NCI-H2227 (cell line): ENCODE results near the gene ABHD10.

Experiments
- DNase-seq: peaks from one replicate; lab custom pipeline; 2025; ENCODE audit not compliant: unreplicated experiment; lab: John Stamatoyannopoulos, UW

Gene ABHD10

DNA sequence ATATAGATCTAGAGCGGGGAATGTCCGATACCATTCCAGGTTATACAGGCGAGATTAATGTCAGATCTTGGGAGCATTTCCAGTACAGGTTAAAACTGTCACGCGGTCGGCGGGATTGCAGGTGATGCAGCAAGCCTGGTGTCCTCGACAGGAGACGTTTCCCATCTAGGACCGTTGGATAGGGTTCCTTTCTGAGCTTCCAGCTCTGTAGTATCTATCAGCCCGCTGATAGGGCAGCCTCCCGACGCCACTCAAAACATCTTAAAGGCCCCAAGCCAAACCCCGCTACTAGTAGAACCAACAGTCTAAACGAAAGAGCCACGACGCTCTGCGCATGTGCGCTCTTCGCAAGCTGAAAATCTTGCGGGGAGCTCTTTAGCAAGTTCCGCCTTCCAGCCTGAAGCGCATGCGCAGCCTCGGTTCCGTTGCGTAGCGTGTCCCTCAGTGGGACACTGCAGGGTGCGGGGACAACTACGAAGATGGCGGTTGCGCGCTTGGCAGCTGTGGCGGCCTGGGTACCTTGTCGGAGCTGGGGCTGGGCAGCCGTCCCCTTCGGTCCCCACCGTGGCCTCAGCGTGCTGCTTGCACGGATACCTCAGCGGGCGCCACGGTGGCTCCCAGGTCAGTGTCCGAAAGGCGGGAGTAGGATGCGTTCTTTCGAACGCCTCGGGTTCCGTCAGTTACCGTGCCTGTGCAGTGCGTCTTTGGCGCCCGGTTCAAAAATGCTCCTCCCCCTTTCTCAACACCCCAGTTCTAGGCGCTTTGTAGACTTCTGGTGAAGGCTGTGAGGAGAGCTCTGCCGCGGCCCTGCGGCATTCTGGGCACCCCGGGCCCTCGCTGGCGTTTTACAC is at the start of gene ABHD10:
ABHD10 (plus strand) TSS at position 444 of the 851 bp plus-strand sequence; CDS start at position 480, 36 bp downstream.
- peak; percentile 98 for DNase-seq

DNA sequence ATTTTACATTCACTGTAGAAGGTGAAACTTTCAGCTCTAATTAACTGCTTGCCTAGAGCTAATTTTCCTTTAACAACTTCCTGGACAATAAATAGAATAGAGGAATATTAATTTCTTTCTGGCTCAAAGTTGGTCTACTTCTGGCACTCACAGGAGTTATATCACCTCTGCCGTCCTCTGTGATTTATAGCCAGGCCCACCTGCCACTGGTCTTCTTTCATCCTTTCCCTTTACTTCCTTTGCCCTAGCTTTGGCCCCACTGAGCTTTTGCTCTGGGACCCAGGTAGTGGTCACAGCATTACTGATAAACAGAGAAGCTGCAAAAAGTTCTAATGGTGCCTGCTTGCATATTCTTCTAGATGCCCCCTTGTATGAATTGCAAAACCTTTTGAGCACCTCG is 49.3 kb upstream of the ABHD10 start:
- DNase-seq: no peak

DNA sequence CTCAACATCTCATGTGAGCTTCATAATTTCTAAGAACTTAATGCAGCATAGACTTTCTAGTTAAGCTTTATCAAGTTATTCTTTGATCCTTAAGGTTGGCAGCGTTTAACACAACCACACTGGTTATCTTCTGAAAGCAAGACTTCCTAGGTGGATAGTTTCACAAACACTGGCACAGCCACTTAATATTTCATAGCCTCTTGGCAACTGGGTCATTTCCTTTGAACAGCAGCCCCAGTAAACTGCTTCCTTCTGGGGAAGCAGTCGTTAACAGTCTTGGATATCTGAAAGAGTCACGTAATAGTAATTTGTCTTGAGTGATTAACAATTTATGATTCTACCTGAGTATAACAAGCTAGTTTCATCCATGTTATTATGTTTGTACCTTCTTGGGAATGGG is 45.9 kb upstream of the ABHD10 start:
- no peak for DNase-seq

DNA sequence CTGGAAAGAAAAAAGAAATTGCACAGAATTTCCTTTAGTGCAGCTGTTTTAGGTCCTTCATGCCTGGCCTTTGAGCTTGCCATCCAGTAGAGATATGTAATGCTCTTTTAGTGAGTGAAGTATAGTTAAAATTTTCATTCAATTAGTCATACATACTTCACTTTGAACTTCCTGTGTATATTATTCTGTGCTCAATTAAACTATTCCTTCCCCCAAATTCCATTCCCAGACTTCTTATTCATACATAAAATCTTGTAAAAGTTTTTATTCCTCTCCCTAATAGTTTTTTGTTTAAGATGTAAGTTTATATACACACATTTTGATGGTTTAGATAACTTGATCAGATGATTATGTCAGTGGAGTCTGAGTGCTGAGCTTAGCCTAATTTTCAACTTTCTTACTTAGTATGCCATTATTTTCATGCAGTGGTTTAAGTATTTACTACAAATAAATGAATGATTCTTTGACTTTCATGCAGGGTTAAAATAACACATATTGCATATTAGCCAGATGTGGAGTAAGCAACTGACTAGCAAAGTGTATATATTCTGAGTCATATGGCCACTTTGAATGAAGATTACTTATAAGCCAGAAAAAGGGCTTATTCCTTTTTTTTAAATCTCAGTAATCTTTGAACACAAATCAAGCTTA is 42.5 kb upstream of the ABHD10 start:
- DNase-seq: no peak

DNA sequence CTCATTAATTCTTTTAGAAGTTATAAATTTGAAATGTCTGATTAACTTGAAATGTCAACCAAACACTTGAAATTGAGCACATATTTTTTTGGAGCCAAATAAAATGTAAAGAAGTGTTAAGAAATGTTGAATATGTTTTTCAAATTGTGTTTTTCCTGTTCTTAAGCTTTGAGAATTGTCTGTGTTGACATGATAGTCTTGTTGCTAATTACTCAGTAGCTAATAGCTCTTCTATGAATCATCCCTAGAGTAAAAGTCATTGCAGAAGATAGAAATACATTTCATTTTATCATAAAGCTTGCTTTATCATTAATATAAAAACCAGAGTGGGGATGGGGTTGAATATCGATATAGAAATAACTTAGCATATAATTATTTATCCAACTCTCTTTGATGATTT is 41.9 kb upstream of the ABHD10 start:
- DNase-seq: no peak

DNA sequence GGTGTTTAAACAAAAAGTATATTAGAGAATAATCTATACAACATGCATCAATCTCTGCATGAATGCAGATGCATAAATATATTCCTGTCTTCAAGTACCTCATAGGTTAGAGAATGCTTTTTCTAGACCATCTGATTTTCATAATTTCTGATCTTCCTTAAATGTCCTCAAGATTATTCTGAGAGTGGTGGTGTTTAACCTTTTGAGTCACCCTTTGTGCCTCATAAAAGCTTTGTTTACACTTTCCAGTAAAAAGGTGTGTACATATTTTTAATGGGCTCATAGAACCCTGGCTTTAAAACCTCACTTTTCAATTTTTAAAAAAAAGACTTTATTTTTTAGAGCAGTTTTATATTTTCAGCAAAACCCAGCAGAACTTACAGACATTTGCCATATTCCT is 41.0 kb upstream of the ABHD10 start:
- no peak for DNase-seq

DNA sequence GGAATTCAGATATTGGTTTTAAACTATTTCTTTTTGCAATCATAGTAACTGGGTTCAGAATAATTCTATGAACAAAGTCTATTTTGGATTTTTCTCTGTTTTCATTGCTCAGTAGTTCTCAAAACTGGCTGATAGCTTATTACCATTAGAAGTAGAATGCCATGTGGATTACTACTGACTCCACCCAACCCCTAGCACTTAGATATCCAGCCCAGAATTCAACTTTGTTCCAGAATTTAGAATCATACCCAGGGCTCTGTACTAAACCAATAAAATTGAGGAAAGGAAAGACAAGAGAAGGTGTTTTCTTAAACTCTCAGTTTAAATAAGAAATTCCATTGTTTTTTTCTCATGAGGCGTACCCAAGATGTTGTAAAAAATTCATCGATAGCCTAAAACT is 39.0 kb upstream of the ABHD10 start:
- no peak for DNase-seq

DNA sequence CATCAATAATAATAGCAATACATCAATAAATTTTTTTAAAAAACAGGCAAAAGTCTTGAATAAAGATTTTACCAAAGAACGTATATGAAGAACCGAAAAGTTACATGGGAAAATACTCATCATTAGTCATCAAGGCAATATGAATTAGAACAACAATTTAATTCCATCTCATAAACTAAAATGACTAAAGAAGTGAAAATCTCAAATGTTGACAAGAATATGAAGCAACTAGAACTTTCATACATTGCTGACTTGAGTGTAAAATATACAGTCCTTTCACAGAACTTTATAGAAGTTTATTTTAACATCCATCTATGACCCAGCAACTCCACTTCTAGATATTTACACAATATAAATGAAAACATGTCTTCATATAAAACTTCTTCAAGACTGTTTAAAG is 35.3 kb upstream of the ABHD10 start:
- no peak for DNase-seq

DNA sequence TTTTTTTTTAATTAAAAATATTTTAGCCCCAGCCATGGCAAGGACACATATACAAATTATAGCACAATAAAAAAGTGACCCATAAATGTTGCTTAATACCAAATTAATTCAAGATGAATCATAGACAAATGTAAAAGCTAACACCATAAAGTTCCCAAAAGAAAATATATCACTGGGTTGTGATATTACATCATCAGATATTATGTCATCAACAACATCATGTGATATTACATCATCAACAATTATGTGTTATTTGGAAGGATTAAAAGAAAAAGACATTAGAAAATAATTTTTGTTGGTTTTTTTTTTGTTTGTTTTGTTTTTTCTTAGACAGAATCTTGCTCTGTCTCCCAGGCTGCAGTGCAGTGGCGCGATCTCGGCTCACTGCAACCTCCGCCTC is 34.5 kb upstream of the ABHD10 start:
- no peak for DNase-seq

DNA sequence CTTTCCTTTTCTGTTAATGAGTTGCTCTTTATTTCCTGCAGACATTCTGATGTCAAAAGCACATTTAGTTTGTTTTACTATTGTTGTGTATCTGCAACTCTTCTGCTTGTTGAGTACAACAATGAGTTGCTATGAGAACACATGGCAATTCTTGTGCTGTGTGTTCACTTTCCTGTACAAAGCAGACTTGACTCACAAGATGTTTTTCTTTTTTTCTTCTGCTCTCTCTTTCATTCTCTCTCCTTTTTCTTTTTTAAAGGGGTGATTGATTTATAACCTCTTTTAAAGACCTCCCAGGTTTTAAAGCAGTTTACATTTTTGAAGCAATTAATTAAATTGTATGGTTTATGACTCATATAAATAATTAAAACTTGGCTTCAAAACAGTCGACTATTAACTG is 31.6 kb upstream of the ABHD10 start:
- DNase-seq: no peak

DNA sequence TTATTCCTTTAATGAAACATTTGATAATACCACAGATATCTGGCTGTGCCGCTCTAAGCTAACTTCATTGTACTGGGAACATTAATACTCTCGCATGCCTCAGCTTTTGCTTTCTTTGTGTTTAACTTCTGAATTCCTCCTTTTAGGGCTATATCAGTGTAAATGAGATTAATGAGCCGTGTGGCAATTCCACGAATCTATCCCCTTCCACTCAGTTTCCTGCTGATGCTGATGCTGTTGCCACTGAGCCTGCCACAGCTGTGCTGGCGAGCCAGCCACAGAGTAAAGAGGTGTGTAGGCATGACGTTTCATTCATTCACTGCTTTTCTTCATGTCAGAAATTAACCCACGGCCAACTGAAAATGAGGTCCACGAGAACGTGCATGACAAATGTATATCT is 30.0 kb upstream of the ABHD10 start:
- DNase-seq: no peak

DNA sequence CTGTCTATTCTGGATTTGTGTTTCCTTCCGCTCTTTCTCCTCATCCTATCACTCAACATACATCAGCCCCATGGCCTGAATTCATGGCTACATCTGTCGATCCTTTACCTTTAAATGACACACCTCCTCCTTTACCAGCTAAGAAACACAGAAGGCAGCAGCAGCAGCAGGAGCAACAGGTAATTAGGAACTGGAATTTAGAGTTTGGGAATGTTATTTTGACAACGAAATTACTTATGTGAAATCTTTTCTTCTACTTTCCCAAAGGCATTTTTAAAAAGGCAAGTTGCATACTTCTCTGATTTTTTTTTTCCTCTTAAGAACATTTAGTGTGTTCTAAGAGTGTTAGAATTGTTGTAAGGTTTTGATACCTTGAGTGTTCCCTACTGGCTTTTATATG is 29.1 kb upstream of the ABHD10 start:
- no peak for DNase-seq

DNA sequence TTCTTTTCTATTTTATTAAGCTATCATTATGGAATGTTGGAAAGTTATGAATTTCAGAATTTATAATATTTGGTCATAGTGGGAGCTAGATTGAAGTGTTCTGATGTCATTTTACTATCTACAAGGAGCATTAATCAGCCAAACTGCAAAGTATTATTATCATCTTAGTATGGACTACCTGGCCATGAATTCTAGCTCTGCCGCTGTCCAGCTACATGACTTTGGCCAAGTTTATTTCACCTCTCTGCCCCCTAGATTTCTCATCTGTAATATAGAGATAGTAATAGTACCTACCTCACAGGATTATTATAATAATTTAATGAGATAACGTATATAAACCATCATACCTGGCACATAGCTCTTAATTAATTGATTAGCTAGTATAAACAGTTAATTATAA is 27.8 kb upstream of the ABHD10 start:
- DNase-seq: no peak

DNA sequence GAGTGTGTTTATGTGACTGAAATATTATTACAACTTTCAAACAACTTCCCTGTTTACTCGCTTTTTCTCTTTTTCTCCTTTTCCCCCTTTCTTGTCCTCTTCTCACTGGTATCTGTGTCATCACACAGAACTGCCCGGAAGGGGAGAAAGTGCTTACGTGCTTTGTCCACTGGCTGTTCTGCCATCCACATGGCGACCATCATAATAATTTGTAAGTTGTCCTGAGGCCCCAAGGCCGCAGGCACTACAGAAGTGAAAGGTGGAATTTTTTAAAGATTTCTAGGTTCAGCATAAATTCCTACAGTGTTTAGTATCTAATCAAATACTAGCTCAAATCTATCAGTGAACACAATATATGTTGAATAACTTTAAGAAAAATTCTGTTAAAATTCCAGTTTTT is 26.7 kb upstream of the ABHD10 start:
- DNase-seq: no peak

DNA sequence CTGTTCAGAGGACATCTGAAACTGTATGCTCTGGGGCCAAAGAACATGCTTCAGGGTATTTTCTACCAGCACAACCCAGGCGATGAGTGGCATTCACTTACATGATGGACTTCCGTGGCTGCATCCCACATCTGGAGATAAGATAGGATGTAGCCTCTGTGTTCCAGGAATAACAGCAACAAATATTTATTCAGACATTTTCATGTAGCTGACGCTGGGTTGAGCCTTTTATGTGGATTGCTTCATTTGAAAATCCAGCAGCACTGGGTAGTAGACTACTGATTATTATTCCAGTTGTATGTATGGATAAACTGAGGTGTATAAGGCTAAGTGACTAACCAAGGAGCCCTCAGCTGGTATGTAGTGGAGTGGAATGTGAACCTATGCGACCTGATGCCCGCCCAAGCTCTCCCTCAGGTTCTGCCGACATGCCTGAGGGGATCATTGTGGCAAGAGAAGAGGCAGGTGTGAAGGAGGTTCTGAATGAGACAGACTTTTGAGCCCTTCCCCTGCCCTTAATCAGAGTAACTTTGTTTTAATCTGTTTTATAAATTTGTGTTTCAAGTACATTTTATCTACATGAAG is 25.9 kb upstream of the ABHD10 start:
- no peak for DNase-seq

DNA sequence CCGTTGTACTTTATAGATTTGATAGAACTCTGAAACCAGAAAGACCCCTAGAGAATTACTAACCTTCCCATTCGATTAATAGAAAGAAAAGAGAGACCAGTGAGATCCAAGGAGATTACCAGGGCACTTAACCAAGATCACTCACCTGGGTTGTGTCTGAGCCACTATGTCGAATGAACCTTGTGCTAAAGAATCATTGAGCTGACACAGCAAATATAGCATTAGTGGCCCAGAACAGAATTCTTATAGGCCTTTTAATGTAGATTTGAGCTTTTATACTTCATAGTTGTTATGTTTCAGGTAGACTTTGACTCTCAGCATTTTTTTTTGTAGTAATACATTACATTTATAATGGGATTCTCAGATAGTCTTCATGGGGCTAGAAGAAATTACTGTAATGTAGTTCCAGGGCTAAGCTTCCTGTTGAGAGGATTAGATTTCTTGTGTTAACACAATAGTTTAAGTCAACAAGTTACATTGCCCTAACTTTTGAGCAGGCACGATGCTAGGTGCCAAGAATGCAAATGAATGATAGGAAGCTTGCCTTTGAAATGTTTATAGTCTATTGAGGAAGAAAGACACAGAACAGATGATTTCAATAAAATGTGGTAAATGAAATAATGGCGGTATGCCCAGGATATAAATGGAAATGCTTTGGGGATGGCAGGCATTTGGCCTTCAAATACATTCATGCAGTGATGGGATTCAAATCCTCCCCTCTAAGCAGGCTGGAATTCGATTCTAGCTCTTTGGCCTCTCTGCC is 24.4 kb upstream of the ABHD10 start:
- DNase-seq: no peak

DNA sequence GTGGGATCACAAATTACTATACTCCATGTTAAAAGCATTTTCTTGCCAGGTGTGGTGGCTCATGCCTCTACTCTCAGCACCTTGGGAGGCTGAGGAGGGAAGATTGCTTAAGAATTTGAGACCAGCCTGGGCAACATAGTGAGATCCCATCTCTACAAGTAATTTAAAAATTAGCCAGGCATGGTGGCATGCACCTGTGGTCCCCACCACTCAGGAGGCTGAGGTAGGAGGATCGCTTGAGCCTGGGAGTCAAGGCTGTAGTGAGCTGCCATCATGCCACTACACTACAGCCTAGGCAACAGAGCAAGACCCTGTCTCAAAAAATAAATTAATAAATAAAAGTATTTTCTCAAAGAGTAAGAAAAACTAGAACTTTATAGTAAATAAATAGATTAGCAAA is 22.9 kb upstream of the ABHD10 start:
- DNase-seq: no peak

DNA sequence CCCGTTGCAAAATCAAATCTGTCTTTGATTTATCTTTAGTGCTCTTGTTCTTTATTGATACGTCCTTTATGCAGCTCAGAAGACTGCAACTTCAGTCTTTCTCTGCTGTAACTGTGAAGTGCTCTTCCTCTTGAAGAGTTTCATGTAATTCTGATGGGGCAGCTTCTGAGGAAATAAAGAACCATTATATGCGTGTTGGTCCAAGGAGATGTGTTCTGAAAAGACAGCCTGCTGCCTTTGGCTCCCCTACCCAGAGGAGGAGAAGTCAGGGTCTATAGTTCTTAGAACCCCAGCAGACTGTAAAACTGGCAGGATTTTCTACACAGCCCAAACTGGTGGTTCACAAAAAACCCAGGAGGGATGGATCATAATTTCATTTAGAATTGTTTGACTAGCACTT is 22.4 kb upstream of the ABHD10 start:
- no peak for DNase-seq

DNA sequence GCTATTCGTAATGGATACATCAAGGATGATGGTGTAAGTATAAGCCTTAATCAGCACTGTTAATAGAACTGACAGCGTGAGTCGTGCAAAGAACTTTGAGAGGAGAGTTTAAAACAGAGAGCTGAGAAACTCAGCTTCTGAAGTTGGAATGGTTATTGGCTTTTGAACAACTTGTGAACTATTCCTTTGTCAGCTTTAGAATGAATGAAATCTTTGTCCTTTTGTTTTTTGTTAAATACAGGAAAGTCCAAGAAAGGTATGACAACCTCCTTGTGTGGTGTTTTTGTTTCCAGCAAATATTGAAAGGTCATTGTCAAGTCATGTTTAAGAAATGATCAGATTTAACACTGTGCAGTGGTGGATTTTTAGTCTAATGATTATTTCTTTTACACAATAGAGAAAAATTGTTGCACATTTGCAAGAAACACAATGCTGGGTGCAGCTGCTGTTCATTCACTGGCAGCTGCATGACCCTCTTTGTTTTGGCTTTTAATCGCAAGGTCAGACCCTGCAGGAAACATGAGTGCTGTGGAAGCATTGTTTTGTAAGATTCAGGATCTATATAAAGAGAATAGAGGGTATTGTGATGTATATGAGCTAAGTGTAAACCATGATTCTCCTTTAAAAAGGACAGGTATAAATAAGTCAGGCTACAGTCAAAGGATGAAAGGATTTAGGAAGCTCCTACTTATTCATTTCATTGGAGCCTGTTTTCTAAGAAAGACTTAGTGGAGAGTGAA is 21.7 kb upstream of the ABHD10 start:
- no peak for DNase-seq

DNA sequence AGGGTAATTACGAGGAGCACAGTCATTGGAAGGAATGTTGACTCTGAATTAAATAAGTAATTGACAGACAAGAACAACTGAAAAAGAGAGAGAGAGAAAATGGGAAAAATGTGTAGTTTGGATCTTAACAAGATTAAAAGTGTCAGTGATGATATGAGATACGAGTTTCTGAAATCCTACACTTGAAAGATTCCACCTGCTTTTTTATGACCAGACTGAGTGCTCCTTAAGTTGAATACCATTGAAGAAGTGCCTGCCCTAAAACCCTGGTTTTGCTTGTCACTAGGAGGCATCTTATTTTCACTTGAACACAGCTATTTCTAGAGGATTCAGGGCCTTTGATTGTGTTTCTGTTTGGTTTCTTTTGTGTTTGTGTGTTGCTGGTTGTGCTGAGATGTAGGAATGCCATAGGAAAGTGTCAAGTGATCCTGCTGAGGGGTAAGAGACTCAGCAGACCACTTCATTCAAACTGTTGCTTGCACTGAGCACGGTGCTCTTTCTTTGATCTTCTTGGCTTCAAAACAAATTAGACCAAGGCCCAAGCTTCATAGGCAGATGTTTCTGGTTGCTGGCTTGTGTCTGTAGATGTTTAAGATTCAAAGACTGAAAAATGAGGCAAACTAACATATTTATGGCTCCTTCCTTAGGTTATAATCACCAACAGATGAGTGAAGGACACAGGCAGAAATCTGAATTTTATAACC is 17.2 kb upstream of the ABHD10 start:
- DNase-seq: no peak
